Loucy (cell line): ENCODE data around the gene XXYLT1.

Experiments
- CTCF ChIP-seq: fragments of 200-600 bp; sonication (generic); conservative IDR thresholded peaks from 2 replicates; pipeline ENCODE4 v1.5.1; 2014; ENCODE audit warnings: mild to moderate bottlenecking, antibody characterized with exemption, low read length
- EZH2phosphoT487 ChIP-seq: fragments of 200-600 bp; IDR thresholded peaks from 2 replicates; pipeline ENCODE4 v1.6.1; 2018; ENCODE audit warnings: antibody characterized with exemption, mild to moderate bottlenecking, moderate library complexity, borderline replicate concordance

GRCh38 chr3:195221876-195222617 is 48.9 kb downstream of the XXYLT1 start:
- TF ChIP-seq CTCF (no peak), EZH2phosphoT487 (no peak)
